ENCODE measurements around the gene FEM1A. TPM values are rescaled to one million over a fixed set of nuclear protein-coding genes. Genes with fewer than 3 reads are reported as not detected.

The FEM1A gene
- total and polyA plus RNA-seq, 2 donors (not counting 3 experiments of a cell fraction or from before 2014, with no cell fraction given): 5.1 to 11.4 TPM

GRCh38 chr19:4816950-4817278, 25.4 kb downstream of the FEM1A start:
- H3K9me1 ChIP-seq (replicated peaks; ENCODE audit: control insufficient read depth, extremely low read depth, insufficient read depth, low read length): no peaks in the 10 kb centered on the region
- no TSS peak for BruUV-seq (replicated peaks)
- no peaks in the 10 kb centered on the region for H4K20me1 ChIP-seq (replicated peaks; ENCODE audit: control insufficient read depth, extremely low read depth, insufficient read depth, low read length)
- TF ChIP-seq CTCF (IDR thresholded peaks at IDR 0.05; ENCODE audit: extremely low read depth in 1 of 2, insufficient read depth in 1 of 2, low read depth in 1 of 2, low read length in 2 of 2) (no peak), FOS (IDR thresholded peaks at IDR 0.05; ENCODE audit: borderline replicate concordance, insufficient read depth, low read length) (no peak), POLR2AphosphoS5 (IDR thresholded peaks at IDR 0.05; ENCODE audit: insufficient read depth, low read depth, low read length) (no peak), MAX (IDR thresholded peaks at IDR 0.05; ENCODE audit: insufficient read depth, insufficient read length) (no peak), EZH2 (IDR thresholded peaks at IDR 0.05; ENCODE audit: borderline replicate concordance, low read depth, low read length, severe bottlenecking) (no peak), GATA2 (IDR thresholded peaks at IDR 0.05; ENCODE audit: insufficient read depth, insufficient read length, low read depth, low read length) (no peak), JUN (IDR thresholded peaks at IDR 0.05; ENCODE audit: borderline replicate concordance, insufficient read depth, insufficient read length, low read depth) (no peak), MYC (IDR thresholded peaks at IDR 0.05; ENCODE audit: low read depth, low read length) (no peak), POLR2A (IDR thresholded peaks at IDR 0.05; ENCODE audit: low read depth, low read length) (no peak)
- ChIA-PET POLR2A (no interaction called here), CTCF (interaction anchor here (1.5 to 3.6 kb wide), 3 partner anchors 13 to 34 kb away, joined by 3 to 20 read pairs (median 20); partner anchors contain the start of gene TICAM1)
- no peaks in the 10 kb centered on the region for H3K79me2 ChIP-seq (ENCODE audit: control insufficient read depth, insufficient read depth, low read length)
- dilution Hi-C loops (cut with MboI; ENCODE audit: extremely low pct_ligation_motif_present, low sequenced_read_pairs) (no loop called here), intact Hi-C loops (cut with micrococcal nuclease) (no loop called here)
- DNase-seq (ENCODE audit: low read depth, low spot score) (no peak), FAIRE-seq (no peak)
- H3K4me1 ChIP-seq (ENCODE audit: control insufficient read depth, extremely low read depth, insufficient read depth, low read length): peaks cover 5% of the 10 kb centered on the region
- H3K9ac ChIP-seq (replicated peaks; ENCODE audit: extremely low read depth, insufficient read depth, low read length): no peak overlapping the region
- H3K36me3 ChIP-seq (ENCODE audit: control insufficient read depth in 2 of 2, extremely low read depth in 1 of 2, insufficient read depth in 2 of 2, low read length in 2 of 2): peaks cover 0 to 13% of the 10 kb centered on the region in 2 experiments
- no peaks in the 10 kb centered on the region for H3K27me3 ChIP-seq (ENCODE audit: control insufficient read depth in 2 of 2, insufficient read depth in 2 of 2, low read length in 2 of 2)
- H3K9me3 ChIP-seq (replicated peaks; ENCODE audit: control insufficient read depth, insufficient read depth, low read length): no peaks in the 10 kb centered on the region
- no peak overlapping the region for H3K27ac ChIP-seq (ENCODE audit: insufficient read depth, low read depth, low read length)
- no peak overlapping the region for H2AFZ ChIP-seq (ENCODE audit: low read depth, low read length)
- H3K4me3 ChIP-seq (replicated peaks in 1 of 3; ENCODE audit: insufficient read depth in 1 of 3, low read depth in 1 of 3, low read length in 3 of 3): no peak overlapping the region
- no peak overlapping the region for H3K4me2 ChIP-seq (ENCODE audit: insufficient read depth, low read length)

Data from endothelial cell of umbilical vein (primary cell).